ENCODE measurements around the gene GAA. TPM values are rescaled to one million over a fixed set of nuclear protein-coding genes. Genes with fewer than 3 reads are reported as not detected.

GAA gene
- total RNA-seq, 1 donor from 2014 or later = 91.6 TPM

DNA sequence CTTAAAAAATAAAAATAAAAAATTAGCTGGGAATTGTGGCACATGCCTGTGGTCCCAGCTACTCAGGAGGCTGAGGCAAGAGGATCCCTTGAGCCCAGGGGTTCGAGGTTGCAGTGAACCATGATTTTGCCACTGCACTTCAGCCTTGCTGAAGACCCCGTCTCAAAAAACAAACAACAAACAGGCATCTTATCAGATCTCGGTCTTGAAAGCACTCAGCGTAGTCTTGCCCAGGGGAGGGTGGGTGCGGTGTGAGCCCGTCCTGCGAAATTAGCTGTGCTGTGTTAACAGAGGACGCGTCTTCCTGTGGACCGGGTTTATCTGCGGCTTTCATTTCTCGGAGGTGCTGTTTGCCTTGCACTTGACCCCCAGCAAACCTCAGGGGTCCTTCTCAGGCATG lies 5.4 kb downstream of the GAA start:
- intact Hi-C loops (cut with DNase I) = no loop called here
- H3K9me3 ChIP-seq = no peaks in the 10 kb centered on the region
- TF ChIP-seq, protein P1, sequence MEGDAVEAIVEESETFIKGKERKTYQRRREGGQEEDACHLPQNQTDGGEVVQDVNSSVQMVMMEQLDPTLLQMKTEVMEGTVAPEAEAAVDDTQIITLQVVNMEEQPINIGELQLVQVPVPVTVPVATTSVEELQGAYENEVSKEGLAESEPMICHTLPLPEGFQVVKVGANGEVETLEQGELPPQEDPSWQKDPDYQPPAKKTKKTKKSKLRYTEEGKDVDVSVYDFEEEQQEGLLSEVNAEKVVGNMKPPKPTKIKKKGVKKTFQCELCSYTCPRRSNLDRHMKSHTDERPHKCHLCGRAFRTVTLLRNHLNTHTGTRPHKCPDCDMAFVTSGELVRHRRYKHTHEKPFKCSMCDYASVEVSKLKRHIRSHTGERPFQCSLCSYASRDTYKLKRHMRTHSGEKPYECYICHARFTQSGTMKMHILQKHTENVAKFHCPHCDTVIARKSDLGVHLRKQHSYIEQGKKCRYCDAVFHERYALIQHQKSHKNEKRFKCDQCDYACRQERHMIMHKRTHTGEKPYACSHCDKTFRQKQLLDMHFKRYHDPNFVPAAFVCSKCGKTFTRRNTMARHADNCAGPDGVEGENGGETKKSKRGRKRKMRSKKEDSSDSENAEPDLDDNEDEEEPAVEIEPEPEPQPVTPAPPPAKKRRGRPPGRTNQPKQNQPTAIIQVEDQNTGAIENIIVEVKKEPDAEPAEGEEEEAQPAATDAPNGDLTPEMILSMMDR (IDR thresholded peaks at IDR 0.05) = no peak
- peaks cover 3 to 6% of the 10 kb centered on the region in 2 donors for H3K4me1 ChIP-seq
- no peak overlapping the region for H3K27ac ChIP-seq
- H3K4me3 ChIP-seq = no peak overlapping the region
- DNase-seq (ENCODE audit: low spot score in 2 of 2) = no peak
- H3K36me3 ChIP-seq = peaks cover 0 to 4% of the 10 kb centered on the region in 2 donors
- H3K27me3 ChIP-seq = no peaks in the 10 kb centered on the region

DNA sequence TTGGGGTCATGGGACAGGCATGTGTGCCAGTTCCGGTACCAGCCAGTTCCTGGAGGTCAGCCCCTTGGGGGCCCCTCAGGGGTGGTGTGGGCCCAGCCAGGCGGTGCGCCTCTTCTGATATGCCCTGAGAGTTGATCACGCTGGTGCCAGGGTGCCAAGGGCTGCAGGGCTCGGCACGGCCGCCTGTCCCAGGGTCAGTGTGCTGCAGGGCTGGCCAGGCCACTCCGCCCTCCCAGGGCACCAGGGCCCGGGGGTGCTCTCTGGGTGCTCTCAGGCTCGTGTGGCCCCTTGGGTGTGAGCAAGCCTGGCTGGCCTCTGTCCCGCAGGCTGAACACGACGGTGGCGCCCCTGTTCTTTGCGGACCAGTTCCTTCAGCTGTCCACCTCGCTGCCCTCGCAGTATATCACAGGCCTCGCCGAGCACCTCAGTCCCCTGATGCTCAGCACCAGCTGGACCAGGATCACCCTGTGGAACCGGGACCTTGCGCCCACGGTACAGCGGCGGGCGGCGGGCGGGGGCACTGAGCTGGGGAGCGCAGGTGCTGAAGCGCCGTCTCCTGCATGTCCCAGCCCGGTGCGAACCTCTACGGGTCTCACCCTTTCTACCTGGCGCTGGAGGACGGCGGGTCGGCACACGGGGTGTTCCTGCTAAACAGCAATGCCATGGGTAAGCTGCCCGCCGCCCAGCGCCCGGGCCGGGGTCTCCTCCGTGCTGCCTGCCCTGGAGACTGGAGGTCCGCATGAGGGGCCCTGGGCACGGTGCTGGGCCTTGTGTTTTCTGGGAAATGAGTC lies 6.0 kb downstream of the GAA start:
- H3K27me3 ChIP-seq = no peaks in the 10 kb centered on the region
- no peaks in the 10 kb centered on the region for H3K4me1 ChIP-seq
- DNase-seq (ENCODE audit: low spot score in 2 of 2) = no peak
- no peak overlapping the region for H3K4me3 ChIP-seq
- TF ChIP-seq, protein P1 (IDR thresholded peaks at IDR 0.05) = no peak
- H3K27ac ChIP-seq = no peak overlapping the region
- peaks cover 0 to 4% of the 10 kb centered on the region in 2 donors for H3K36me3 ChIP-seq
- H3K9me3 ChIP-seq = no peaks in the 10 kb centered on the region
- intact Hi-C loops (cut with DNase I) = no loop called here

DNA sequence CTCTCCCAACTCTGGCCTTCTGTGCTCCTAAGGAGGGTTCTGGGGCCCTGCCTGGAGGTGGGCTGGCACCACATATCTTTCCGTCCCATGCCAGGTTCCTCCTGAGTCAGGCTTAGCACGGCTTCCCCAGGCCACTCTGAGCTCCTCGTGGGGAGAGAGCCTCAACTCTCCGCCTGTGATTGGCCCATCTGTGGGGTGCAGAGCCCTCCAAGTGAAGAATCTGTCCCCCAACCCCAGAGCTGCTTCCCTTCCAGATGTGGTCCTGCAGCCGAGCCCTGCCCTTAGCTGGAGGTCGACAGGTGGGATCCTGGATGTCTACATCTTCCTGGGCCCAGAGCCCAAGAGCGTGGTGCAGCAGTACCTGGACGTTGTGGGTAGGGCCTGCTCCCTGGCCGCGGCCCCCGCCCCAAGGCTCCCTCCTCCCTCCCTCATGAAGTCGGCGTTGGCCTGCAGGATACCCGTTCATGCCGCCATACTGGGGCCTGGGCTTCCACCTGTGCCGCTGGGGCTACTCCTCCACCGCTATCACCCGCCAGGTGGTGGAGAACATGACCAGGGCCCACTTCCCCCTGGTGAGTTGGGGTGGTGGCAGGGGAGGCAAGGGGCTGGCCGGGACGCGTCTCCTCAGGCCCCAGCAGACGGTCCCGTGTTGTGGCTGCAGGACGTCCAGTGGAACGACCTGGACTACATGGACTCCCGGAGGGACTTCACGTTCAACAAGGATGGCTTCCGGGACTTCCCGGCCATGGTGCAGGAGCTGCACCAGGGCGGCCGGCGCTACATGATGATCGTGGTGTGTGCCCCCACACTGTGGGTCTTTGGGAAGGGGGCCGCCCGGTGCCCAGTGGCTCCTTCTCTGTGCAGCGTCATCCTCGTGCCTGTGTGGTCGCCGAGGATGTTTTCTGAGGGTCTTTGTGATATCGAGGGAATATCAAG lies 6.9 kb downstream of the GAA start:
- DNase-seq (ENCODE audit: low spot score in 2 of 2) = no peak
- TF ChIP-seq, protein P1 (IDR thresholded peaks at IDR 0.05) = no peak
- H3K27ac ChIP-seq = no peak overlapping the region
- no peaks in the 10 kb centered on the region for H3K27me3 ChIP-seq
- no peaks in the 10 kb centered on the region for H3K4me1 ChIP-seq
- intact Hi-C loops (cut with DNase I) = no loop called here
- H3K36me3 ChIP-seq = peaks cover 5 to 6% of the 10 kb centered on the region in 2 donors
- H3K9me3 ChIP-seq = no peaks in the 10 kb centered on the region
- H3K4me3 ChIP-seq = no peak overlapping the region

DNA sequence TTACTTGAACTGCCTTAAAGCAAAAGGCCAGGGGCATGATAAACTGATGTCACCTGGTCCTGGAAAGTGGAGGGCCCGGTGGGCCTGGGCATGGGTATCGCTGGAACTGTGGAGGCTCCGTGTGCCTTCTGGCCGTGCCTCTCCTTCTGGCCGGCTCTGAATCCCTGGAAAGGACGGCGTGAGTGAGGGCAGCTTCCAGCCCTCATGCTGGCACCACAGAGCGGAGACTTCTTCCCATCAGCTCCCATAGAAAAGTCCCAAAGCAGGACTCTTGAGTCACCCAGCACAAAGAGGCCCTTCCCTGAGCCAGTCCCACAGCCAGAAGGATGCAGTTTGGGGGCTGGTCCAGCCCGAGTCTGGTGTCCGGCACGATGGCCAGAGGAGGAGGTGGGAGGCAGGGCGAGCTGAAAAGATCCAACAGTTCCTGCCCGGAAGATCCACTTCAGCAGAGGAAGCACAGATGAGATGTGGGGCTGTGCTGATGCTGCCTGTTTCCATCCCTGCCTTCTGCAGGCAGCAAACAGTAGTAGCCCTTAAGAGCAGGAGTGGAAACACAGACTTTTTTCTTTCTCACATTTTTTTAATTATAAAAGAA lies 7.8 kb downstream of the GAA start:
- DNase-seq (ENCODE audit: low spot score in 2 of 2) = no peak
- peaks cover 5 to 8% of the 10 kb centered on the region in 2 donors for H3K36me3 ChIP-seq
- TF ChIP-seq, protein P1 (IDR thresholded peaks at IDR 0.05) = no peak
- H3K9me3 ChIP-seq = no peaks in the 10 kb centered on the region
- no peaks in the 10 kb centered on the region for H3K27me3 ChIP-seq
- no peak overlapping the region for H3K27ac ChIP-seq
- intact Hi-C loops (cut with DNase I) = no loop called here
- no peak overlapping the region for H3K4me3 ChIP-seq
- H3K4me1 ChIP-seq = no peaks in the 10 kb centered on the region

DNA sequence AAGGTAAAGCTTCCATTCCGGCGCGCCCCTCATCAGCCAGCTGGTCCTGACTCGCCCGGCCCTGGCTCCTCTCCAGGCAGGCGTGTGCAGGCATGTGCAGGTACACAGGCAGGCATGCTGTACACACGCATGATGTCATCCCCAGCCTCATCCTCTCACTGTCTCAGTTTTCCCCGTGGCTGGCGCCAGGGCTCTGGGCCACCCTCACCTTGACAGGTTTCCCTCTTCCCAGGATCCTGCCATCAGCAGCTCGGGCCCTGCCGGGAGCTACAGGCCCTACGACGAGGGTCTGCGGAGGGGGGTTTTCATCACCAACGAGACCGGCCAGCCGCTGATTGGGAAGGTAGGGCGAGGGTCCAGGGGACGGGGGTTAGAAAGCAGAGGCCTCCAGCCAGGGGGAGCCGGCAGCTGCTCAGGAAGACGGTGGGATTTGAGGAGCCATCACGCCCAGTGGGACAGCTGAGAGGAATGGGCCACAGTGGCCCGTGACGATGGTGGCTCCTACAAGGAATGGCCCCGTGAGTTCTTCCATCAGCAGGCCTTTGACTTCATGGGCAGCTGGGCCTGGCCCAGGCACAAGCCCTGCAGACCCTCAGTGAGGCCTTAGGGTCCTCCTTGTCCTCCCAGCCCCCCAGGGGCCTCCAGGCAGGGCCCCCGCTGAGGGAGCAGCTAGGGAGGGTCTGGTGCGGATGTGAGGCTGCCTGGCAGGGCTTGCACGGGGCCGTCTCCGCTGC lies 8.5 kb downstream of the GAA start:
- Histone ChIP-seq H3K27me3 (no peaks in the 10 kb centered on the region), H3K4me1 (no peaks in the 10 kb centered on the region), H3K4me3 (no peak overlapping the region), H3K36me3 (peaks cover 5 to 8% of the 10 kb centered on the region in 2 donors), H3K27ac (no peak overlapping the region), H3K9me3 (no peaks in the 10 kb centered on the region)
- no peak for DNase-seq (ENCODE audit: low spot score in 2 of 2)
- TF ChIP-seq, protein P1 (IDR thresholded peaks at IDR 0.05) = no peak
- intact Hi-C loops (cut with DNase I) = no loop called here
